Bronchial epithelial cell (primary cell): ENCODE measurements around the gene MRPS33. TPM values are rescaled to one million over a fixed set of nuclear protein-coding genes. Genes with fewer than 3 reads are reported as not detected.
"Not testable (repeated sequence)": the region's sequence is repeated elsewhere in the genome, so short reads cannot be mapped to it uniquely, and the experiment has no call there.

ENCODE experiments used
- DNase-seq: peaks from one replicate; pipeline ENCODE4 v3.0.0-alpha.2; 2010; ENCODE audit warnings: low read depth
- FAIRE-seq: peaks from 2 replicates; lab custom pipeline; 2011; peaks lifted over from hg19 to GRCh38; lab: Jason Lieb, UNC
- H3K27me3 ChIP-seq: 2 replicates; pipeline ENCODE4 v1.5.1; 2011; ENCODE audit warnings: low read length; ENCODE audit not compliant: control insufficient read depth, insufficient read depth
- H3K36me3 ChIP-seq: 2 replicates; pipeline ENCODE4 v1.5.1; 2011; ENCODE audit warnings: low read length; ENCODE audit not compliant: control insufficient read depth, insufficient read depth
- H3K4me3 ChIP-seq: 2 replicates; pipeline ENCODE4 v1.5.1; 2011; ENCODE audit warnings: mild to moderate bottlenecking, low read depth, low read length, control low read depth
- total RNA-seq: library from RNA; depleted of rRNA; stranded (reverse); fragments of >200 nt; gene quantifications from 2 replicates; pipeline ENCODE4 v1.2.1, GENCODE V29; 2014
- TF ChIP-seq, protein P1 (sequence below): IDR thresholded peaks from 2 replicates; pipeline ENCODE4 v1.5.1; 2011; ENCODE audit warnings: mild to moderate bottlenecking, moderate library complexity, low read length, control low read depth, inconsistent platforms; ENCODE audit not compliant: insufficient read depth, severe bottlenecking

Gene MRPS33
- total RNA-seq, 1 donor from 2014 or later = 25.3 TPM

DNA sequence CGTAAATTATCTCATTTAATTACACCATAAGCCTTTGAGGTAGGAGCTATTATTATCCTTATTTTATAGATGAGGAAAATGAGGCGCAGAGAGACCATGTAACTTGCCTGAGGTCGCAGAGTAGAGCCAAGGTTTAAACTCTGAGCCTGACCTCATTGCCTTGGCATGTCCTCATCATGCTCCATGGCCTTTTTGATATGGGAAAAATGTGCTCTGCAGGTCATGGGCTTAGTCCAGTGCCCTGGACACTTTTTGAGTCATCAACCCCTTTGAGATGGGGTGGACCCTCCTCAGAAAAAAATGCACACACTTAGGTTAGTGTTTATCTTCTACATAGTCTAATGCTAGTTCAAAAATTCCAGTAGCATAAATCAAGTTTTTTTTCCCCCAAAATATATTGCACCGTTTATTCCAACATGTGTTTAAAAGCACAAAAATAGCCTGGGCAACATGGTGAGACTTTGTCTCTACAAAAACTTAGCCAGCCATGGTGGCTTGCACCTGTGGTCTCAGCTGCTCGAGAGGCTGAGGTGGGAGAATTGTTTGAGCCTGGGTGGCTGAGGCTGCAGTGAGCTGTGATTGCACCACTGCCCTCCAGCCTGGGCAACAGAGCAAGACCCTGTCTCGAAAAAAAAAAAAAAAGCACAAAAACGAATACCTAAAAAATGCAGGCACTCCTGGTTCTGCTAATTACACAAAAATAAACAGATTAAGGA, 30.5 kb upstream of the MRPS33 start:
- TF ChIP-seq, protein P1, sequence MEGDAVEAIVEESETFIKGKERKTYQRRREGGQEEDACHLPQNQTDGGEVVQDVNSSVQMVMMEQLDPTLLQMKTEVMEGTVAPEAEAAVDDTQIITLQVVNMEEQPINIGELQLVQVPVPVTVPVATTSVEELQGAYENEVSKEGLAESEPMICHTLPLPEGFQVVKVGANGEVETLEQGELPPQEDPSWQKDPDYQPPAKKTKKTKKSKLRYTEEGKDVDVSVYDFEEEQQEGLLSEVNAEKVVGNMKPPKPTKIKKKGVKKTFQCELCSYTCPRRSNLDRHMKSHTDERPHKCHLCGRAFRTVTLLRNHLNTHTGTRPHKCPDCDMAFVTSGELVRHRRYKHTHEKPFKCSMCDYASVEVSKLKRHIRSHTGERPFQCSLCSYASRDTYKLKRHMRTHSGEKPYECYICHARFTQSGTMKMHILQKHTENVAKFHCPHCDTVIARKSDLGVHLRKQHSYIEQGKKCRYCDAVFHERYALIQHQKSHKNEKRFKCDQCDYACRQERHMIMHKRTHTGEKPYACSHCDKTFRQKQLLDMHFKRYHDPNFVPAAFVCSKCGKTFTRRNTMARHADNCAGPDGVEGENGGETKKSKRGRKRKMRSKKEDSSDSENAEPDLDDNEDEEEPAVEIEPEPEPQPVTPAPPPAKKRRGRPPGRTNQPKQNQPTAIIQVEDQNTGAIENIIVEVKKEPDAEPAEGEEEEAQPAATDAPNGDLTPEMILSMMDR = no peak
- Histone ChIP-seq H3K4me3 (no peak overlapping the region), H3K27me3 (no peaks in the 10 kb centered on the region), H3K36me3 (no peaks in the 10 kb centered on the region)
- no peak for FAIRE-seq
- no peak for DNase-seq

DNA sequence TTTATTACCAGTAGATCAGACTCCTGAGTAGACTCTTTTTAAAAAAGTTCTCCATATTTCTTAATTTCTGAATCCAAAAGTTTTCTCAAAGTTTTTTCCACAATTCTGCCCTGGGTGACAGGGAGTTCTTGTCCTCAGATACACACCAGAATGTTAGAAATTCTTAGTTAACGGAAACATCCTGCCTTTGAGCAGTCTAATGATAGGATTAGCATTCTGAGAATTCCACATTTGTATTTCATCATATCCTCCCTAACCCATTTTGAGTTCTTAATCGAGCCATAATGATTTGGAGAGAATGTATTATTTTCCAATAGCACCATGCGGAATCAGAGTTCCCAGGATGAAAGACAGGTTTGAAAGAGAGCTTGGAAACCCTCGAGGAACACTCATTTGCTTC, 28.9 kb upstream of the MRPS33 start:
- DNase-seq (no peak), FAIRE-seq (no peak)
- no peak overlapping the region for H3K4me3 ChIP-seq
- no peaks in the 10 kb centered on the region for H3K27me3 ChIP-seq
- TF ChIP-seq, protein P1 = no peak
- no peaks in the 10 kb centered on the region for H3K36me3 ChIP-seq

DNA sequence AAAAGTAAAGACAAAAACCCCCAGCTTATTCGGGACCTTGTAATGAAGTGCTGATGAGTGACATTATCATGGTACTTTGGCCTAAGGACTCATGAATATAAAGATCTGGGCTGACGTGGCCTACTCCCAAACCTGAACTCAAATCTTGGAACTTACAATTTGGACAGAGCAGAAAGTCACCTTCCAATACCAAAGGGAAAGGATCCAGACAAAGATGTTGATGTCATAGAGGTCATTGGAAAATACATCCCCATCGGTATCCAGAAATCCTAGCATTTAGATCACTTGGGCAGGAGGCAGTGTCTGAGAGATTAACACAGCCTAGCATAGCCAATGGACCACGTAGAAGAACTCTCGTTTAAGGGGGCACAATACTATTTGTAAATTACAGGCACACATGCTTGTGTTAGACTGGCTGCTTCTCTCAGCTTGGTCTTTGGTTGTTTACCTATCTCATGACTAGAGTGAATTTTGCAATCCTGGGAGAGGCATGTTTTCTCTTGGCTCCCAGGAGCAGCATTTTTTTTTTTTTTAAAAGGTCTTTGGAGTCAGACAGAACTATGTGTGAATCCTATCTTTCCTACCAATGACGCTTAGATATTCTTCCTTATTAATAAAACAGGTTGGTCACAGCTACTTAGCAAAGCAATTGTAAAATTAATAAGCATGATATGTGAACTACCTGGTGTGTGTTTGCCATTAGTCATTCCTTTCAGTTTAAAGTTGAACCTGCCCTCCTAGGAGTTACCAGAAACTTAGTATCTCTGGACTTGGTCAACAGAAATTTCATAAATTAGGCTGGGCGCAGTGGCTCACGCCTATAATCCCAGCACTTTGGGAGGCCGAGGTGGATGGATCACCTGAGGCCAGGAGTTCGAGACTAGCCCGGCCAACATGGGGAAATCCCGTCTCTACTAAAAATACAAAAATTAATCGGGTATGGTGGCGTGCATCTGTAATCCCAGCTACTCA, 27.8 kb upstream of the MRPS33 start:
- TF ChIP-seq, protein P1 = no peak
- DNase-seq = peak; percentile 30
- H3K27me3 ChIP-seq = no peaks in the 10 kb centered on the region
- H3K4me3 ChIP-seq = no peak overlapping the region
- no peak for FAIRE-seq
- no peaks in the 10 kb centered on the region for H3K36me3 ChIP-seq

DNA sequence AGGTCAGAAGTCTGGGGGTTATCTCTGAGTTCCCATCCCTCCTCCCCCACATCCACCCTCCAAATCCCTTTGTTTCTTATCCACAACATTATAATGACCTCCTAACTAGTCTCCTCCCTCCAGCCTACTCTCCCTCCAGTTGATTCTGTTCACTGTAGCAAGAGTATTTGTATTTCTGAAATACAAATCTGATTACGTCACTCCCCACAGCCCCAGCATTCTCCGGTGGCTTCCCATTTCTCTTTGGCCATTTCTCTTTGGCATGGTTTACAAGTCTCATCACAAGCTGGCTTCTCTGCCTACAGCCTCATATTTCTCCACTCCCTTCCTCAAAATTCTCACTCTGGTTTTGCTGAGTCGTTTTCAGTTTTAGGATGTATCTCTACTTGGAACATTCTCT, 24.6 kb upstream of the MRPS33 start:
- no peaks in the 10 kb centered on the region for H3K27me3 ChIP-seq
- H3K36me3 ChIP-seq = no peaks in the 10 kb centered on the region
- H3K4me3 ChIP-seq = no peak overlapping the region
- TF ChIP-seq, protein P1 = no peak
- DNase-seq (no peak), FAIRE-seq (no peak)

DNA sequence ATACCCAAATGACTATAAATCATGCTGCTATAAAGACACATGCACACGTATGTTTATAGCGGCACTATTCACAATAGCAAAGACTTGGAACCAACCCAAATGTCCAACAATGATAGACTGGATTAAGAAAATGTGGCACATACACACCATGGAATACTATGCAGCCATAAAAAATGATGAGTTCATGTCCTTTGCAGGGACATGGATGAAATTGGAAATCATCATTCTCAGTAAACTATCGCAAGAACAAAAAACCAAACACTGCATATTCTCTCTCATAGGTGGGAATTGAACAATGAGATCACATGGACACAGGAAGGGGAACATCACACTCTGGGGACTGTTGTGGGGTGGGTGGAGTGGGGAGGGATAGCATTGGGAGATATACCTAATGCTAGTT, 23.3 kb upstream of the MRPS33 start:
- not testable (repeated sequence) for FAIRE-seq, DNase-seq, H3K36me3 ChIP-seq, H3K27me3 ChIP-seq, H3K4me3 ChIP-seq

DNA sequence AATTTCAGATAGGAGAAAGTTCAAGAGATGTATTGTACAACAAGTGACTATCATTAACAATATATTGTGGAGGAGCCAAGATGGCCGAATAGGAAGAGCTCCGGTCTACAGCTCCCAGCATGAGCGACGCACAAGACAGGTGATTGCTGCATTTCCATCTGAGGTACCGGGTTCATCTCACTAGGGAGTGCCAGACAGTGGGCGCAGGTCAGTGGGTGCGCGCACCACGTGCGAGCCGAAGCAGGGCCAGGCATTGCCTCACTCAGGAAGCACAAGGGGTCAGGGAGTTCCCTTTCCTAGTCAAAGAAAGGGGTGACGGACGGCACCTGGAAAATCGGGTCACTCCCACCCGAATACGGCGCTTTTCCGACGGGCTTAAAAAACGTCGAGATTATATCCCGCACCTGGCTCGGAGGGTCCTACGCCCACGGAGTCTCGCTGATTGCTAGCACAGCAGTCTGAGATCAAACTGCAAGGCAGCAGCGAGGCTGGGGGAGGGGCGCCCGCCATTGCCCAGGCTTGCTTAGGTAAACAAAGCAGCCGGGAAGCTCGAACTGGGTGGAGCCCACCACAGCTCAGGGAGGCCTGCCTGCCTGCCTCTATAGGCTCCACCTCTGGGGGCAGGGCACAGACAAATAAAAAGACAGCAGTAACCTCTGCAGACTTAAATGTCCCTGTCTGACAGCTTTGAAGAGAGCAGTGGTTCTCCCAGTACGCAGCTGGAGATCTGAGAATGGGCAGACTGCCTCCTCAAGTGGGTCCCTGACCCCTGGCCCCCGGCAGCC, 18.0 kb upstream of the MRPS33 start:
- not testable (repeated sequence) for H3K4me3 ChIP-seq, DNase-seq, H3K36me3 ChIP-seq, FAIRE-seq, H3K27me3 ChIP-seq
